Suprapubic skin (tissue), 4 donors: ENCODE measurements around the gene MALT1.

ENCODE experiments used
- CTCF ChIP-seq, 2 donors: fragments of 200-600 bp in 1 of 2; fragments of 450-650 bp in 1 of 2; sonication (generic) in 1 of 2; IDR thresholded peaks; one replicate each; pipeline ENCODE4 v1.5.1; 2016 to 2019; ENCODE audit warnings: antibody characterized with exemption in 2 of 2, mild to moderate bottlenecking in 1 of 2, moderate library complexity in 1 of 2
- EP300 ChIP-seq: sonication (generic); formaldehyde crosslinking; IDR thresholded peaks from one replicate; pipeline ENCODE4 v1.6.1; 2017; ENCODE audit warnings: antibody characterized with exemption
- POLR2A ChIP-seq, 2 donors: fragments of 450-650 bp; IDR thresholded peaks; one replicate each; pipeline ENCODE4 v1.6.1; 2017; ENCODE audit warnings: antibody characterized with exemption in 2 of 2, mild to moderate bottlenecking in 2 of 2, moderate library complexity in 2 of 2
- POLR2AphosphoS5 ChIP-seq, 3 donors: sonication (generic); formaldehyde crosslinking; IDR thresholded peaks; one replicate each; pipeline ENCODE4 v1.6.1; 2017; ENCODE audit warnings: antibody characterized with exemption in 3 of 3

DNA sequence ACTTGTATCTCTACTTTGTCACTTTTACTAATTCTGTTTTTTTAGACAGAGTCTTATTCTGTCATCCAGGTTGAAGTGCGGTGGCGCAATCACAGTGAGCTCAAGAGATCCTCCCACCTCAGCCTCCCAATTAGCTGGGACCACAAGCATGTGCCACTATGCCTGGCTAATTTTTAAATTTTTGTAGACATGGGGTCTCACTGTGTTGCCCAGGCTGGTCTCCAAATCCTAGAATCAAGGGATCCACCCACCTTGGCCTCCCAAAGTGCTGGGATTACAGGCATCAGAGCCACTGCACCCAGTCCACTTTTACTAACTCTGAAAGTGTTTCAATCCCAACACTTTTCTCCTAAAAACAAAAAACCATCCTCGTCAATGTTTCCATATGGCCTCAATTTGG lies 94.9 kb downstream of the MALT1 start:
- no peak for TF ChIP-seq POLR2AphosphoS5 (IDR thresholded peaks at IDR 0.05)
- TF ChIP-seq CTCF (IDR thresholded peaks at IDR 0.05): no peak
- no peak for TF ChIP-seq POLR2A (IDR thresholded peaks at IDR 0.05)
- no peak for TF ChIP-seq EP300
